Endothelial cell (in vitro differentiated cells): ENCODE measurements around the gene SUPT3H. TPM values are rescaled to one million over a fixed set of nuclear protein-coding genes. Genes with fewer than 3 reads are reported as not detected.

Source experiments
- DNase-seq: peaks from one replicate; pipeline ENCODE4 v3.0.0; 2021; ENCODE audit warnings: low spot score
- H3K27ac Mint-ChIP-seq: one replicate; pipeline ENCODE4 v1.8.0; 2021; ENCODE audit warnings: mixed read lengths, inconsistent platforms; ENCODE audit not compliant: unreplicated experiment
- H3K27me3 Mint-ChIP-seq: one replicate; pipeline ENCODE4 v1.8.0; 2021; ENCODE audit warnings: mild to moderate bottlenecking, moderate library complexity, mixed read lengths, inconsistent platforms; ENCODE audit not compliant: unreplicated experiment
- H3K36me3 Mint-ChIP-seq: one replicate; pipeline ENCODE4 v1.8.0; 2021; ENCODE audit warnings: mild to moderate bottlenecking, low read depth, mixed read lengths, inconsistent platforms; ENCODE audit not compliant: unreplicated experiment
- H3K4me1 Mint-ChIP-seq: one replicate; pipeline ENCODE4 v1.8.0; 2021; ENCODE audit warnings: mild to moderate bottlenecking, mixed read lengths, inconsistent platforms; ENCODE audit not compliant: unreplicated experiment
- H3K4me3 Mint-ChIP-seq: one replicate; pipeline ENCODE4 v1.8.0; 2021; ENCODE audit warnings: mild to moderate bottlenecking, mixed read lengths, inconsistent platforms; ENCODE audit not compliant: unreplicated experiment
- H3K9me3 Mint-ChIP-seq: one replicate; pipeline ENCODE4 v1.8.0; 2021; ENCODE audit warnings: mixed read lengths, inconsistent platforms; ENCODE audit not compliant: unreplicated experiment
- CTCF ChIP-seq: fragments of 200-600 bp; sonication (generic); IDR thresholded peaks from one replicate; pipeline ENCODE4 v1.5.0; 2021; ENCODE audit warnings: antibody characterized with exemption; ENCODE audit not compliant: unreplicated experiment
- total RNA-seq: library from RNA; stranded (reverse); fragmentation: NEBNext Ultra II Directional; extraction: Animal tissue kit (Norgen Biotek cat#: 25700); gene quantifications from one replicate; pipeline ENCODE4 v1.2.1, GENCODE V29; 2021; ENCODE audit not compliant: unreplicated experiment

The SUPT3H gene
- total RNA-seq, 1 donor from 2014 or later = 28.5 TPM

- H3K4me3 Mint-ChIP-seq = no peak overlapping the region
- no peak for DNase-seq
- no peaks in the 10 kb centered on the region for H3K36me3 Mint-ChIP-seq
- H3K27me3 Mint-ChIP-seq = peaks cover 4% of the 10 kb centered on the region
- no peak for TF ChIP-seq CTCF
- peaks cover 11% of the 10 kb centered on the region for H3K4me1 Mint-ChIP-seq
- H3K27ac Mint-ChIP-seq = no peak overlapping the region
- no peaks in the 10 kb centered on the region for H3K9me3 Mint-ChIP-seq
Measured at GRCh38 chr6:45415788-45416518, 38.2 kb upstream of the SUPT3H start.

GRCh38 chr6:45415315-45415714 is 37.6 kb upstream of the SUPT3H start:
- Mint-ChIP-seq H3K9me3 (no peaks in the 10 kb centered on the region), H3K27me3 (peaks cover 4% of the 10 kb centered on the region), H3K27ac (no peak overlapping the region), H3K36me3 (no peaks in the 10 kb centered on the region), H3K4me1 (peaks cover 7% of the 10 kb centered on the region), H3K4me3 (no peak overlapping the region)
- no peak for TF ChIP-seq CTCF
- DNase-seq = no peak

- Mint-ChIP-seq H3K4me1 (no peaks in the 10 kb centered on the region), H3K27me3 (no peaks in the 10 kb centered on the region), H3K9me3 (no peaks in the 10 kb centered on the region), H3K27ac (no peak overlapping the region), H3K36me3 (no peaks in the 10 kb centered on the region), H3K4me3 (no peak overlapping the region)
- no peak for TF ChIP-seq CTCF
- no peak for DNase-seq
Measured at GRCh38 chr6:45411959-45412358, 34.2 kb upstream of the SUPT3H start.

- Mint-ChIP-seq H3K27ac (no peak overlapping the region), H3K9me3 (no peaks in the 10 kb centered on the region), H3K27me3 (no peaks in the 10 kb centered on the region), H3K4me1 (no peaks in the 10 kb centered on the region), H3K4me3 (no peak overlapping the region), H3K36me3 (peaks cover 3% of the 10 kb centered on the region)
- DNase-seq = no peak
- TF ChIP-seq CTCF = no peak
Measured at GRCh38 chr6:45400021-45400420, 22.3 kb upstream of the SUPT3H start.

- no peak overlapping the region for H3K27ac Mint-ChIP-seq
- H3K27me3 Mint-ChIP-seq = no peaks in the 10 kb centered on the region
Measured at GRCh38 chr6:45398075-45398813, 20.5 kb upstream of the SUPT3H start.

More at GRCh38 chr6:45398075-45398813, 20.5 kb upstream of the SUPT3H start:
- no peak for TF ChIP-seq CTCF
- peaks cover 3% of the 10 kb centered on the region for H3K36me3 Mint-ChIP-seq
- no peaks in the 10 kb centered on the region for H3K9me3 Mint-ChIP-seq
- no peak for DNase-seq
- no peaks in the 10 kb centered on the region for H3K4me1 Mint-ChIP-seq
- no peak overlapping the region for H3K4me3 Mint-ChIP-seq
